HG03280 (cell line): ENCODE data around the gene MBP.
A peak's percentile ranks its signal among the peaks of the same experiment; 100 is the strongest.
"Not testable (repeated sequence)": the region's sequence is repeated elsewhere in the genome, so short reads cannot be mapped to it uniquely, and the experiment has no call there.

Source experiments
- ATAC-seq: cut with Tn5 transposase; IDR thresholded peaks from one replicate; pipeline ENCODE4 v1.9.1; 2021; ENCODE audit warnings: mild to moderate bottlenecking, moderate library complexity; ENCODE audit not compliant: unreplicated experiment

The MBP gene

DNA sequence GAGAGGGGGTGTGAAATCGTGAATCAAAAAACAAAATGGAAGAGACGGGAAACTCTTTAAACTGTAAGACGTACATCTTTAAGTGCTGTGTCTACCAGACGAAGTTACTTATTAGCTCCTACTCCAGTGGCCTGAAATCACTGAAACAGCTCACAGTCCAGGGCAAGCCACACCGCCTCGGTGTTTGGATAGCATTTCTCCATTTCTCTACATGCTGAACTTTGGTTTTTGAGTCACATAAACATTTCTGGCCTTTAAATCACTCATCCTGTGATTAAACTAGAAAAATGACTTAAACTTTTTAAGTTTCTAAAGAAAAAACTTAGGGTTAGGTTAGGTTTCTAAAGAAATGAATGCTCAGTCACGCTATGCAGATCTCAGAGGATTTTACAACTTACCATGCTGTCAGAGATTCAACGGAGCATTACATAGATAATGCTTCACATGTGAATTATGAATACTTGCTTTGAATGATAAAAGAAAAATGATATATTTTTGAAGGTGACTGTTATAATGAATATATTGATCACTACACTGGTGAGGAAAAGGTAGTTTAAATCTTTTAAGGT is 138.4 kb downstream of the MBP start:
- ATAC-seq, result no peak

- no peak for ATAC-seq
These were observed 139.0 kb downstream of the MBP start for GRCh38 chr18:76993573-76993972.

- ATAC-seq, result no peak
These were observed 139.5 kb downstream of the MBP start for GRCh38 chr18:76993085-76993382.

GRCh38 chr18:76992226-76993084 is 140.1 kb downstream of the MBP start:
- no peak for ATAC-seq

- no peak for ATAC-seq
These were observed 141.4 kb downstream of the MBP start for GRCh38 chr18:76991021-76991688.

- ATAC-seq, result not testable (repeated sequence)
These were observed 142.1 kb downstream of the MBP start for GRCh38 chr18:76990343-76991020.

- no peak for ATAC-seq
These were observed 142.9 kb downstream of the MBP start for GRCh38 chr18:76989647-76990190.

DNA sequence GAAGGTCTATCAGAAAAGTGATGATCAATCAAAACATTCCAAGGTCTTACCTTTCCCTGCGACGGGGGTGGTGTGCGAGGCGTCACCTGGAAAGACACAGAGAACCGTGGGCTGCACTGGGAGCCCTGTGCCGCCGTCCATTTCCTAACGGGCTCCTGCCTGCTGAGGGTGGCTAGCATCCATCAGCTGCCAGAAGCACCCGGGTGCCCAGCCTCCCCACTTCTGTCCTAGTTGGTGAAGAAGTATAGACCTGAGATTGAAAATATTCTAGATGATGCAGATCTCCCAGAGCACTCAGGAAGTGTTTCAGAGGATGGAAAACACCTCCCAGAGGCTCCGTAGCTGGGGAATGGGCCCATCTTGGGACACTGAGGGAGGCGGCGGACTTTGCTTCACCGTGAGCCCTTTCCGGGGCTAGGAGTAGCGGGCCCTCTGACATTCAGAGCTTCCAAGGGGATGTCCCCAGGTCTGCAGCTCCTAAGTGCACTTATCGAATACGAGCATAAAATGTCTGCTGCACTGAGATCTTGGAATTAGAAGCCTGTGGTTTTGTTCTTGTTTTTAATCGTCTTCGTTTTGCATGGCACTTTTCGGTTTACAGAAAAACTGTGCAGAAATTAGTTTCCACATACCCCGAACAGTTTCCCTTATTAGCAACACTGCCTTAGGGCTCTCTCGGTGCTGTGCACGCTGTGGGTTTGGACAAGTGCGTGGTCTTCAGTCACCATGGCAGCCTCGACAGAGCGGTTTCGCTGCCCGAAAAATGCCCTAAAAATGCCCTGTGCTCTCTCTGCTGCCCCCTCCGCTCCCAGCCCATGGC is 143.5 kb downstream of the MBP start:
- ATAC-seq, result no peak

GRCh38 chr18:76988031-76988826 is 144.4 kb downstream of the MBP start:
- no peak for ATAC-seq

GRCh38 chr18:76986406-76986805 is 146.2 kb downstream of the MBP start:
- ATAC-seq, result no peak

- ATAC-seq, result no peak
These were observed 146.7 kb downstream of the MBP start for GRCh38 chr18:76985951-76986236.

- no peak for ATAC-seq
These were observed 147.2 kb downstream of the MBP start for GRCh38 chr18:76985156-76985950.

DNA sequence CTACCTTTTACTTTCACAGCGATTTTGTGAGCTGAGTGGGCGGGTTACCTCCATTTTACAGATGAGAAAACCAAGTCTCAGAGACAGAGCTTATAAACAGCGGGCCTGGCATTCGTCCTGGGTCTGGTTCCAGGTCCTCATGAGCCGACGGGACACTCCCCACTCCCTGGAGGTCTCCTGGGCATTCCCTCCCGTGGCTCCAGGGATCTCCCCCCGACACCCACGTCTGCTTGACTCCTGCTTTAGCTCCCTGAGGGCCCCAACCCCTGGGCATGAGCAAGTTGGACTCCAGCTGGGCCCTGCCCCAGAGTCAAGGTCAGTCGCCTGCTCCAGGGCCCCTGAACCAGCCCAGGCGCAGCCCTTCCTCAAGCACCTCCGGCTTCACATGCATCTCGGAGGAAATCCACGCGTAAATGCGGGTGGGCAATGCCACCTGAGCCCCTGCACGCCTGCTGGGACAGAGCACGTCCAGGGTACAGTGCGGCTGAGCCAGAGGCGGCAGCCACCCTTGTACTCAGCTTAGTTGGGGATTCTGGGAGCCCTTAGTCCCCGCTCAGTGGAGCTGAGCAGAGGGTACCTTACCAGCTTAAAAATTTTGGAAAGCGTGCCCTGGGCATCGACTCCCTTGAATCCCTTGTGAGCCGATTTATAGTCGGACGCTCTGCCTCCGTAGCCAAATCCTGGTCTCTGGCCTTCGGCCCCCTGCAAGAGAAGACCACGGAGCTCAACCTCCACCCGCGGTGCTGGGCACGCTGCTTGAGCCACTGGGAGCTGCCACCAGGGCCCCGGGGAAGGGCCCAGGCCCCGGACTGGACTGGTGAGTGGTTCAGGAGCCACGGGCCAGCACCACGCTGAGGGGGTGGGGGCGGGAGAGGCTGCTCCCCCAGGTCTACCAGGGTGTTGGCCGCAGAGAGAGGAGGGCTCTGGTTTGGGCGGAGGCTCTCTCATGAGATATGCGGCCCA is 148.1 kb downstream of the MBP start:
- no peak for ATAC-seq

GRCh38 chr18:76983613-76984051 is 149.0 kb downstream of the MBP start:
- ATAC-seq, result no peak

DNA sequence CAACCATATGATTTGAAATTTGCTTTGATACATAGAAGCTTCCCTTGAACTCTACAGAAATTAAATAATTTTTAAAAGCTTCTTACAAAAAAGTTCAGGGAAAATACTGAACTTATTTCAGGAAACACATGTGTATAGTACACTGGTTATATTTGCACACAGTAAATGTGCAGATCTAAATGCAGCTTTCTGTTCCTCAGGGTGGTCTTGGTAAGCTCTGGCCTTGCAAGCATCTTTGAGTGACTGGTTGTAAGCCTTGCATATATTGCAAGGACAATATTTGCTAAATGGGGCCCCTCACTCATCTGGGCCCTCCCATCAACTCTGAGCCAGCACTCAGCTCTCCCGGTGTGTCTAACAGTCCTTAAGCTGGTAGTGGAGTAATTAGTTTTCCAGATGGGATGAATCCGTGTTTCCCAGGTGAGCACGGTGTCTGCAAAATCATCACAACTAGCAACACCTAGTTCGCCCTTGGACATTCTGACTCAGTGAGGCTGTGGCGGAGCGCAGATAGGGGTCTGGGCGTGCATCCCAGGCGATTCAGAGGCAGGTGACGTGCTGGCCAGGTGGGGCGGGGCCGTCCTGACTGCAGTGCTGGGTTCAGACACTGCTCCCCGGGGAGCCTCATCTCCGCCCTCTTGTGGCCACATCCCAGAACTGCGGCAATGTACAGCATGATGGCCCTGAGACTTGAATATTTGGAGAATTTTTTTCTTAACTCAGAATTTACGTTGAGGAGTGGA is 149.6 kb downstream of the MBP start:
- peak; percentile 82 for ATAC-seq

DNA sequence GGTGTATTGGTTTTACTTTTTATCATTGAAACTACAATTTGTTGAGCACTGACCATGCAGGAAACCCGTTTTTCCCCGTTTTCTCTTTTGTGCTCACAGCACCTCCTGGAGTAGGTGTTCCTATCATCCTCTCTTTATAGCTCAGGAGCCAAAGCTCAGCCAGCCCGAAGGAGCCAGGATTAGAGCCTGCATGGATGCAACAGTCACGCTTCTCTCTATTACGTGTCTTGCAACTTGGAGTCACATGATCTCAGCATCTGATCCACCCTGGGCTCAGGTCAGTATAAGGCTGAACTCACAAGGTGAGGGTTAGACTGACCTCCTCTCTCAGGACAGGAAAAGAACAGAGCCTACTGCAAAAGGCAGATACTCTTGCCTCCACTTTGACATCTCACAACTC is 150.5 kb downstream of the MBP start:
- ATAC-seq, result no peak

DNA sequence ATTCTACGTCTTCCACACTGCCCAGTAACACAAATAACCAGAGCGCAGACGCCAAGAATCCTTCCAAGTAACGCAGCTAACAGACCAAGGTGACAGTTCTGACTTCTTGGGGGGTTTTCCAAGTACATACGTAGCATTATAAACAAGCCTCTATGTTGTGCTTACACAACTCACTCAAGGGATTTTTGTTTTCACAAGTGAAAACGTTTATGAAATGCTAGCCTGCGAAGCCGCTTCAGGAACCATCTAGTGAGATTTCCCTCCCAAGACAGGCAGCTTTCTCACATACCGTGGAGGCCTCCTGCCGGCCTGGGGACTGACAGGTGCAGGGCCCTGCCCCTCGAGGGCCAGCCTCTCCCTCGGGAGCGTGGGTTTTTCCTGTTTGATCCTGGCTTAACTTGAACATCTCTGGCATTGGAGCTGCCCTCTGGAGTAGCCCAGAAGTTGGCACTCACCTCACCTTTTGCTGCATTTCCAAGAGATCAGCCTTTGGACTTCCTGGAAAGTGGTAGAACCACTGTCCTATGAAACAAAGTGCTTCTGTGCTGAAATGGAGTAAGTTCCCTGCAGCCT is 151.1 kb downstream of the MBP start:
- ATAC-seq, result peak; percentile 46
